Hematopoietic multipotent progenitor cell treated with erythropoietin and hydrocortisone succinate and interleukin-3 and kit ligand, for 6 days (in vitro differentiated cells): ENCODE data around the gene ZACN.

Source experiments
- DNase-seq: peaks from one replicate; pipeline ENCODE4 v3.0.0-alpha.2; 2015

The ZACN gene

DNA sequence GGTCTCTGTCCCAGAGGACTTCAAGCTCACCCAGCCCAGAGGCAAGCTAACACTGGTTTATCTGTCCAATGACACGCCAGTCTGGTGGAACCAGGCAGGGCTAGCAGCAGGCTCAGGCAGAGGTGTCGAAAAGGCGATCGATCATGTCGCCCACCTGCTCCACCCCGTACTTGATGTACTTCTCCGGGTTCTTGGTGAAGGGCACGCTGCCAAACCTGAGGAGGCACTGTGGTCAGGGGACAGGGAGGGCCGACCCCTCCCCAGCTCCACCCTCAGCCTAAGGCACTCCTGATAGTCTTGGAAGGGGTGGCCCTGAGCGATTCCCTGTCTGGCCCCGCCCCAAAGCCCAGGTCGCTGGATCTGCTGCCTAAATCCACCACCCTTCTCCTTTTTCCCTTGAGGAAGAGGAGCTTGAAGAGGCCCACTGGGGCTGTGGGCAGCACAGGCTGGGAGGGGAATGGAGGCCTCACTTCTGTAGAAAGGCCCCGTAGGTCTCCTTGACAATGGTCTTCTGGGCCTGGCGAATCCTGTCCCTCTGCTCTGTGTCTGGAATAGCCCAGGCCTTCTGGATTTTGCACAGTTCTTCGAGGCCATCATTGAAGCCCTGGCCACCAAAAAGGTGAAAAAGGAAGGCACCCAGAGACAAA is 4.7 kb downstream of the ZACN start:
- DNase-seq: peak; percentile 42

DNA sequence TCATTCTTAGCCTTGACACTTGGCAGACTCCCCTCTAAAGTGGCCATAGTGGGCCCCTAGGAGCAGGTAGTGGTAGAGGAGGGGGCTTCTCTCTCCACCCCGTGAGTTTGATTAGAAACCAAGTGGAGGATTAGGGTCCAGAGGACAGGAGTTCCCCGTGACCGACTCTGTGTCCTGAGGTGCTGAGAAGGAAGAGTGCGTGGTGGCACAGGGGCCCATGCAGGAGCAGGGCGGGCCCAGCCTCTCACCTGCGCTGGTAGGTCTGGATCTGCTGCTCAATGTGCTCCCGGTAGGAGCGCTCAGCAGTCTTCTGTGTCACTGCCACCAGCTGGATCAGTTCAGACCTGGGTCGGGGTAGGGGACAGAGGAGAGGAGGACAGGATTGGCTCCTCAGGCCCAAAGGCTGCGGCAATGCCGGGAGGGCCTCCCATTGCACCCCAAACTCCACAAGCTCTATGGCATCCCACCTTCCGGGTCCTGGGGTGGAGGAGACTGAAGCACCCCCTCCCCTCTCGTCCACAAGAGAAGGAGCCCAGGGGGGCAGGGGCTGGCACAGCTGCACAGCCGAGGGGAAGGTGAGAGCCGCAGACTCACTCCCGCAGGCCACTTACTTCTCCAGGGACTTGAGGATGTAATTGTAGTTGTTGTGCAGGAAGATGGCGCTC is 6.2 kb downstream of the ZACN start:
- DNase-seq: no peak

DNA sequence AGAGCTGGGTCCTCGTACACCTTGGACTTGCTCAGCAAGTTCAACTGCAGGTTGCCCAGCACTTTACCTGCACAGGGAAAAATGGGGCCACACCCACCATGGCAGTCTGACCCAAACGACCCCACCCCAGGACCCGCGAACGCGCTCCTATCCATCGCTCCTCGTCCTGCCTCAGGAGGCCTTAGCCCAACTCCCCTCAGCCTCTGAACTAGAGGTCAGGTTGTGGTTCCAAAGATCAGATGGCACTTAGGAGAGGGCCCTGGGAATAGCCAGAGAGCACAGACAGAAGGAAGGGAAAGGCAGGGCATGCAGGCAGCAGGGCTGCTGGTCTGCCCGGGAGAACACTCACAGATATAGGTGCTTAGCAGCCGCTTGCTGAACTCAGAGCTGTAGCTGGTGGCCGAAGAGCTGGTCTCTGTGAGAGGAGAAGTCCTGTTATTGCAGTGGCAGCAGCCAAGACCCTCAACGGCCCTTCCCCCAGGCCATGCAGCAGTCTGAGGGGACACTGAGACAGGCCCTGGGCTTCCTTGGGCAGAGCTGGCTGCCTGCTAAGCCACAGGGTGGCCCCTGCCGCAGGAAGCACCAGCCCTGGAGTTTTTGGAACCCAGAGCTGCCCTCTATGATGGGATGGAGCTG is 6.9 kb downstream of the ZACN start:
- no peak for DNase-seq

DNA sequence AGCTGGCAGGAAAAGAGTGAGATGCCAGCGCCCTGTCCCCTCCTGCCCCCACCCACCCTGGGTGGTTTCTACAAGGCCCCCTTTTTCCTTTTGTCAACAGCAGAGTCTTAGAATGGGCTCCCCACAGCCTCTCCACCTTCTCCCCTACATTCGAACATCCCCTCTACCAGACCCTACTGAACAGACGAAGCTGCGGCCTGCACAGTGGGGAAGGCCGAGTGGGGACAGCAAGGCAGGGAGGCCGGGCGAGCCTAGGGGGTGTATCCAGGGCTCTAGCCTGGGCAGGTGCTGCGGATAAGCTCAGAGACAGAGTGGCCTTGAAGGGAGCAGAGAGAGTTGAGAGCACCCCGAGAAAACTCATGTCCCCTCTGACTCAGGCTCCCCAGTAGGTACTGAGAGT is 7.4 kb downstream of the ZACN start:
- no peak for DNase-seq

DNA sequence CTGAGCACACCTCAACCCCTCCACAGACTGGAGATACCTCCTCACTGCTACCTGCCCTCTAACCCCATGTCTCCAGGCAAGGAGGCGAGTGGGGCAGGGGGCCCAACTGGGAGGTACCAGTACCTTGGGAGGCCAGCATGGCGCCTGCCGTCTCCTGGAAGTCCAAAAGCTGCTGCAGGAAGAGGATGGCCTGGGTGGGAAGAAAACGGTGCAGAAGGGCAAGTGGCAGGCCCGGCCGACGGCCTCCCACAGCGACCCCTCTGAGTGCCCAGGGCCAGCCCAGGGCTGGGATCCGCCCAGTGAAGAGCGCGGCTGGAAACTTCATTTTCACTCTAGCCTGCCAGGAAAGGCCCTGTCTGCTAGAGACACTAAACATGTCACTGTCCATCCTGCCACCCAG is 8.5 kb downstream of the ZACN start:
- no peak for DNase-seq

DNA sequence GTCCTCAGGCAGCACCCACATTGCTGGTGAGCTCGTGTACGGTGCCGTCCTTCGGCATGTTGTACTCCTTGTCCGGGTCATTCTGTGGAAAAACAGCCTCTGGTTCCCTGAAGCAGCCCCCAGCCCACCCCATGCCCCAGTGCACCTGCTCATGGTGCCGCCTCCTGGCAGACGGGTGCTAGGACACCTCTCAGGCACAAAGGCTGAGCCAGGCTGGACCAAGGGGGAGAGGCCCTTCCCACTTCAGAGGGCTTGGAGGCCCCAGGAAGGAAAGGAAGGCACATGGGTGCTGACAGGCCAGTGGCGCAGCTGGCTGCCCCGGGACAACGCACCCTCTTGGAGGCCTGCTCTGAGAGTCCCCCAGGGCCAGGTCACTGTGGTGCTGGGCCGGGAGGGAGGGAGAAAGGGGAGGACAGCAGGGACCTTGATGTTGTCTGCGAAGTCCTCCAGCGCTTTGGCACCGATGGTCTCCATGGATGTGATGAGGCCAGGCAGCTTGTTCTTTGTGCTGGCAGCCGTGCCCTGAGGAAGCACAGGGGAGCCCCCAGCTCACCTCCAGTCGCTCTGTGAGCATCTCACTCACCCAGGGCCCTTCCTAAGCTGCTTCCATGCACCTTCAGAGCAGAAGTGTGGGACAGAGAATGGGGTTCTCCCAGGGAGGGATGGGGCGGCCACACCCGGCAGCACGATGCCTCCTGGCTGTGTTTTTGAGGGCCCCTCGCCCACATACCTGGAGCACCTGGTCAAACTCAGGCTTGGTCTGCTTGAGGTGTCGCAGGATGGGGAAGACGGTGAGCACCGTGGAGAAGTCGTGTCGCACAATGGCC is 9.3 kb downstream of the ZACN start:
- no peak for DNase-seq

DNA sequence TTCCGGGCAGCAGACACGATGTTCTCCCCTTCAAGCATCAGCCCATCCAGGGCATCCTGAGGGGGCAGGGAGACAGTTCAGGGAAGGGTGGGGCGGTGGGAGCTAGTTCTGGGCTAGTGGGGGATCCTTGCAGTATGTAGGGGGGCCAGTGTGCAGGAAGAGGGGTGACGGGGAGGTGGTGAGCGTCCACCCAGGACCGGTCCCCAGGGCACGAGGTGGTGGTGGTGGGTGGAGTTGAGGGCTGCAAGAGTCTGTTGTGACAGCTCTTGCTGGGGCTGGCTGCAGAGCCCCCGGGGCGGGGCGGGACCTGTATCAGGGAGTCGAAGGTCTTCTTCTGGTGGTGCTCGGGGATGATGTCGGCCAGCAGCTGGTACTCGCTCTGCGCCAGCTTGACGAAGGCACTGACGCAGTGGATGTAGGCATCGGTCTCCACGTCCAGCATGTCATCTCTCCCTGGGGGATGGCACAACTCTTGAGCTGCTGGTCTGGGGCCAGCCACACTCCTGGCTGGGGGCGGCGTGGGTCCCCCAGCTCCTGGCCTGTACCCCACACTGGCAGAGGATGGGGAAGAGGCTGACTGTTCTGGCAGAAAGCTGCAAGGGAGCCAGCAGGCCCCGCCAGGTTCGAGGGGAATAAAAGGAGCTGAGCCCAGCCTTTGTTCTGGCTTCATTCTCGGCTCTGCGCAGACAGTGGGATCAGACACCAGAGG is 10.0 kb downstream of the ZACN start:
- no peak for DNase-seq

DNA sequence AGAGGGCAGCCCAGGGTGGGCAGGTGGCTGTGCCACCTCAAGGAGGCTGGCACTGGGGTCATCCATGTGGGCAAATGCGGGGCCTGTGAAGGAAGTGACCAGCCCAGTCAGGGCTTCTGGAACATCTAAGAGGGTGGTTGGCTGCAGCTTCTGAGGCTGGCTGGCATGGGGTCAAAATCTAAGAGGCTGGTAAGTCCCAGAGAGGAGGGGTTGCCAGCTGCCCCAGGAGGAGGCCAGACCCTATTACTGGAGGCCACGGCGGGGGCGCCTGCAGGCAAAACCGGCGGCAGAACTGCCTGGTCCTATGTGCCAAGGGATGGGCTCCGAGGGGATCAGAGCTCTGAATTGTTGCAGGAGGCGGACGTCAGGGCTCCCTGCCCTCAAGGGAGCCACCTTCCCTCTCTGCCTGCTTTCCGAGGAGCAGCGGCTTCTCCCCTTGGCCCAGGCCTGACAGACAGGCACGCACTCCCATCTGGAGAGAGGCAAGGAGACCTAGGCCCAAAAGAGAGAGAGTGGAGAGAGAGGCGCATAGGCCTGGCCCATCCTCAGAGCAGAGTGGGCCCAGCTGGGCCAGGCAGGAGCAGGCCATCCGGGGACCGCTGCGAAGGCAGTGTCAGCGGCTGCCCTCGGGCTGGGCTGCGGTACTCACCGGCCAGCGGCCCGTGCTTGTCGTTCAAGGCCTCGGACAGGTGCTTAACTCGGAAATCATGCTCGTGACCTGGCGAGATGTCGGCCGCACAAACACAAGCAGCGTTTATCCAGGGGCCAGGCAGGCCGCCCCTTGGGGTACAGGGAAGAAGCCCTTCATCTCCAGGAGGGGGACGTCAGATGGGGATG is 10.9 kb downstream of the ZACN start:
- no peak for DNase-seq

DNA sequence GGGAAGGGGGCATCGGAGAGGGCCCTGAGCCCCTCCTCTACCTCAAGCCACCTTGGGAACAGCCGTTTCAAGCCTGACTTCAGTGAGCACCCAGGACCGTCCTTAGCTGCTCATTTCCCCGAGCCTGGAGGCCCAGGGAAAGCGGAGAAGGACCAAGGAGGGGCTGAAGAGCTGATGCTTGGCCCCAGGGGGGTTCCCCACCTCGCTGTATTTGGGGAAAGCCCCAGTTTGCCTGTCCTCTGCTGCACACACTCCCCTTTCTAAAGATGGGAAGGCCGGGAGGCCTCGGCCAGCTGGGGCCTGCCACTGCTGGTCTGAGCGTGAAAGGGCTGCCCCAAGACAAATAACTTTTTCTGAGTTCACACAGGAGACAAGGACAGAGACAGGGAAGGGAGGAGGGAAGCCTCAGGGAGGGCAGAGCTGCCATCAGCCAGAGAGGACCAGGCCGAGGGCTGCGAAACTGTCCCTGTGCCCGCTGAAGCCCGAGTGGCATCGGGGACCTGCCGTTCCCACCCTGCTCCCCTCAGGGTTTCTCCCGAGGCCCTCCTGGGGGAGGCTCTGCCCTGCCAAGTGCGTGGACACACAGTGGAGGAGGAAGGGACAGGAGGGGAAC is 11.6 kb downstream of the ZACN start:
- DNase-seq: no peak

DNA sequence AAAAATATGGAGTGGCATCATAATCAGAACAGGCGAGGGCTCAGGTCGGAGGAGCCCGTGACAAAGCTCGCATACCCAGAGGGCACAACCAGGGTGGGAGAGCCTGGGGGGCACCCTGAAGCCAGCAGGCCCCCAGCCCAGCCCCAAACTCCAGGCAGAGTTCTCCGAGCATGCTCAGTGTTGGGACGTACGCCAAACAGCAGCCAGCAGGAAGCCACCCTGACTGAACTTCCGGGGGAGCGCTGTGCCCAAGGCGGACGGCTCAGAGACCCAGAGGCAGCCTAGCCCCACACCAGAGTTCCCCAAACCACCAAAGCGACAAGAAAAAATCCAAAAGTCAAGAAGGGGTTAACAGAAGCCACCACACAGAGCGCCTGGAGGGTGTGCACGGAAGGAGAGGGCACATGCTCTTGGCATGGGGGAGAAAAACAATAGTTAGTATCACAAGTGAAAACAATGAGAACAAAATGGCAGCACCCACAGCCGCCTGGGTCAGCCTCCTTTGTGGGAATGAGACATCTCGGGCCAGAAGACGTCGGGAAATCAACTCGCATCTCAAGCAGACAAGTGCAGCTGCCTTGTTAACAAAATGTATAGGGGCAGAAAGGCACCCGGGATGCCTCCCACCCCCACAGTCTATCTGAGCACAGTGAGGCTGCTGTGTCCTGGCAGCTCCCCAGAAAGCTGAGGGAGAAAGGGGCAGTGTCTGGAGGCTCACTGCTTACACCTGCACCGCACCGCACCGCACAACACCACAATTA is 12.7 kb downstream of the ZACN start:
- DNase-seq: no peak

DNA sequence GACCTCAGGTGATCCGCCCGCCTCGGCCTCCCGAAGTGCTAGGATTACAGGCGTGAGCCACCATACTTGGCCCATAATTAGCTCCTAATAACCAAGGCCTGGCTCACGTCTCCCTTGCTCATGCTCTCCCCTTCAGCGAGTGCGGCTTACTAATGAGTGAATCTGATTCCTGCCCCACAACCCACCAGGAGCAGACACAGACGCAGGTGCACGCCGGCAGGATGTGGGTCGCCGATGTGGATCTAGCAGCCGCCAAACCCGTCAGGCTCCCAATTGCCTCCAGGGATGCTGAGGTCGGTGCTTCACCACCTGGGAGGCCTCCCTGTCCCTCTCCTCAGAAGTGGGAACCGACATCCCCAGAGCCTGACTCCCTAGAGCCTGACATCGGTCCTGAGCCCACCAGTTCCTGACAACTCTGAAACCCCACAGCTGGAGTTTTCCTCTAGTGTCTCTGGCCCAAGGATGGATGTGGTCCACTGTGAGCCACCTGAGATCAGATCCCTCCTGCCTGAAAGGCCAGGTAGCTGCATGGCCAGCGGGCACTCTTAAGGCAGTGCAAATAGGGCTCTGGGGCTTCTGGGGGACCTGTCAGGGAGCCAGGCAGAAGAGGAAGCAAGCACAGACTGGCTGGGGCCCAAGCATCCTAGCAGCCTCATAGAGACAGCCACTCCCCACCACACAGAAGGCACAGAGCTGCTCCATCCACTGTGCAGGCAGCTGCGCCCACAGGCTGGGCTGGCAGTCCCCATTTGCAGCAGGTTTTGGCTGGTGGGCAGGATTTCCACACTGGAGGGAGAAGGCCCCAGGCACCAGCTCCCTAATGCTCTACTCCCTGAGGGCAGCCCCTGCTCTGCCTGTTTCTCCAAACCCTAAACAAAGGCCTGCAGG is 13.8 kb downstream of the ZACN start:
- DNase-seq: no peak

DNA sequence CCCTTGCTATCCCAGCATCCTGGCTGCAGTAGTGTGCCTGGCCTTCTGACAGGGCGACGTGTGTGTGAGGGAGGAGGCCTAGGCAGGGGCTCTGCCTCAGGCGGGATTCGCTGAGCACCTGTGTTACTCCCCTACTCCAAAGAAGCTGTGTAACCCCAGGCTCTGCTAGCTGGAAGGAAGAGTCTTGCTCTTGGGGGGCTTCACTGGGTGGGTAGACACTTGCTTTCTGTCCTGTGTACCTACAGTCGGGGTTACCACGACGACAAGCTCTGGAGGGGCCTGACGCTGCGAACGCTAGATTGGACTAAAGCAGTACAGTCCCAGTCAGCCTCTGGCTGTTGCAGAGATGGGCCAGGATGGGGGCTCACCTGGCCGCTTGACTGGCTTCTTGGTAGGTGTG is 15.1 kb downstream of the ZACN start:
- DNase-seq: no peak

DNA sequence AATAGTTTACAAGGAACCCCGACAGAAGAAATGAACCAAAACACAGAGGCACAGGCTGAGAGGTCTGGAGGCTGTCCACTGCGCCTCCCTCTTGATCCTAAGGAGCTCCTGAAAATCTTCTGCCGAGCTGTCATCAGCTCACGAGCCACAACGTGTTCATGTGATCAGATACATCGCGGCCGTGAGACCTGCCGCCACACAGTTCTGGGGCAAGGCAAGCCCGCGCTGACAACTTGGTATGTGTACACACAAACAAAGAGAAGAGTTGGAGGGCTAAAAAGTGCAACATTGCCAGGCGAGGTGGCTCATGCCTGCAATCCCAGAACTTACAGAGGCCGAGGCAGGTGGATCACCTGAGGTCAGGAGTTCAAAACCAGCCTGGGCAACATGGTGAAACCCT is 17.0 kb downstream of the ZACN start:
- DNase-seq: no peak

DNA sequence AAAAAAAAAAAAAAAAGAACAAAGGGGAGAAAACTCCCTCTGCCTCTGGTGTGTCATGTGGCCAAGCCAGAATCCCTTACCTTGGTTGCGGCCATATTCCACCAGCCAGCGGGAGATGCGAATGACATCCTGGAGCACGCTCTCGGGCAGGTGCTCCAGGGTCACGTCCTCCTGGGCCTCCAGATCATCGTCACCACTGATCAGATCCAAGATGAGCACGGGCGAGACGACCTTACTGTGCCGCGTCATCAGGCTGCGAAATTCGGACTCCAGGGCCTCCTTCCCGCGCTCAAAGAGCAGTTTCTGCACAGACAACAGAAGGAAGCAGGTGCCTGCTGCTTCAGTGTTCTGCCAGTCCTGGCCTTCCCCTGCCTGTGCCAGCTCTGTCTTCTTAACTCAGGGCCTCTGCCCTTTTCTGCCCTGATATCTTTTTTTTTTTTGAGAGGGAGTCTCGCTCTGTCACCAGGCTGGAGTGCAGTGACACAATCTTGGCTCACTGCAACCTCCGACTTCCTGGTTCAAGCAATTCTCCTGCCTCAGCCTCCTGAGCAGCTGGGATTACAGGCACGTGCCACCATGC is 18.8 kb downstream of the ZACN start:
- no peak for DNase-seq

DNA sequence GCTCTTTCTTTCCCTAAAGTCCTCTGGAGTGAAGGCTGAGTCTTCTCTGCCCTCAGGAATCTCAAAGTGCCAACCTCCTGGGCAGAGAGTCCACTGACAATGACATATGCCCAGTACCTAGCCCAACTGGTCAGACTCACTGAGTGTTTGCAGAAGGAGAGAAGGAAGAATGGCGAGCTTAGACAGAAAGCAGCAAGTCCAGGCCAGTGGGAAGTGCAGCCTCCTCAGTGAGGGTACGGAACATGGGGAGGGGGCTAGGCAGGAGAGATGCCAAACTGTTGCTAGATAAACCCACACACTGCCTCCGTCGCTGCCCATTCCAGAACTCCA is 23.9 kb downstream of the ZACN start:
- no peak for DNase-seq

DNA sequence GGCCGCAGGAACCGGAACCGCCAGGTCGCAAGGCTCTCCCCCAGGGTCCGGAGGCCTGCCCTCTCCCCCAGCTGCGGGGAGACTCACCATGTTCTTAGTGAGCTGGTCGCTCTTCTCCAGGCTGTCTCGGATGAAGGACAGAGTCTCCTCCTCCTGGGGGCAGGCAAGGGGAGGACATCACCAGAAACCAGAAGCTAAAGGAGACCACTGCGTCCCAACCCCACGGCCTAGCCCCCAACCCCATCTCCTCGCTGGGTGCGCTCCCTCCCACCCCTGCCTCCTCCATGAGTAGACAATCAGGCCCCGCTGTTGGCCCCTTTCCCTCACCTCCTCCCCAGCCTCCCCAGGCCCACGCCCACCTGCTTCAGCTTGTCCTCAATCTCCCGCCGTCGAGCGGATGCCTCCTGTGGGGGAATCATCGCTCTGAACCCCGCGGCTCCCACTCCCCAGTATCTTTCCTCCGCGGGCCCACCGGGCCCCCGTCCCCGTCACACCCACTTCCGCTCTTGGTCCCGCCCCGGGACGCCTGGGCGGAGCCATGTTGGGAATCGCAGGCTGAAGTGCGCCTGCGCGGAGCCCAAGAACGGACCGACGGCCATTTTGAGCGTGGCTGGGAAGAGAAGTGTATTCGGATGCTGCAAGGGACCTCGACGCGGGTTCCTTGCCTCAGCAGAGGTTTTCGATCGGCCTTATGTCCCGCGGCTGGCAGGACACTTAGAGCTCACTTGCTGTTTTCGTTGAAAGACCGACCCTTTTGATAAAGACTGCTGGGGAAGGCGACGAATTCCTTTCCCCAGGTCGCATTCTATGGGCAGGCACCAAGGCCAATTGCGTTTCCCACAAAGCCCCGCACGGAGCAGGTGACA is 24.5 kb downstream of the ZACN start, which contains the start of gene EXOC7:
Gene EXOC7, minus strand, starts transcription at position 514 of the 866 bp plus-strand sequence. Its CDS starts 95 bp downstream, at position 419.
- DNase-seq: peak; percentile 98

DNA sequence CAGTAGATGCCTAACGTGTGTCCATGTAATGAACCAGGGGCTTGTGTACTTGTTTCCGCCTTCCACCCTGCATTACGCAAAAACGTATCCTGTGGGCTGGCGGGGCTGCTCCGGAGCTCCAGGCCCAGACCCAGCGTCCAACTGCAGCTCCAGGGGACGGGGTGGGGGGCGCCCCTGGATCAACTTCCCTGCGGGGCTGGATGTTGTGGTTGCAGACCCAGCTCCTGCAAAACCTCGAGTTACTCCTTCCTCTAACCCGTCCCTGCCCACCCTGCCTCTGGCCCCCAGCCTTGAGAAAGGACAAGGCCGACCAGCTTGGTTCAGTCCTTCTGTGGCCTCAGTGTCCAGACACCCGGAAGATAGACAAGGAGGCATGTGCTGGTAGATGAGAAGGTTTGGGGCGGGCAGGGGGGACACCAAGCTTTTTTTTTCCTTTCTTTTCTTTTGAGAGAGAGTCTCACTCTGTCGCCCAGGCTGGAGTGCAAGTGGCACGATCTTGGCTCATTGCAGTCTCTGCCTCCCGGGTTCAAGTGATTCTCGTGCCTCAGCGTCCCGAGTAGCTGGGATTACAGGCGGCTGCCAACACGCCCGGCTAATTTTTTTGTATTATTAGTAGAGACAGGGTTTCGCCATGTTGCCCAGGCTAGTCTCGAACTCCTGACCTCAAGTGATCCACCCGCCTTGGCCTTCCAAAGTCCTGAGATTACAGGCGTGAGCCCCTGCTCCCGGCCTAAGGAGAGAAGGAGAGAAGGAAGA is 25.3 kb downstream of the ZACN start:
- no peak for DNase-seq

DNA sequence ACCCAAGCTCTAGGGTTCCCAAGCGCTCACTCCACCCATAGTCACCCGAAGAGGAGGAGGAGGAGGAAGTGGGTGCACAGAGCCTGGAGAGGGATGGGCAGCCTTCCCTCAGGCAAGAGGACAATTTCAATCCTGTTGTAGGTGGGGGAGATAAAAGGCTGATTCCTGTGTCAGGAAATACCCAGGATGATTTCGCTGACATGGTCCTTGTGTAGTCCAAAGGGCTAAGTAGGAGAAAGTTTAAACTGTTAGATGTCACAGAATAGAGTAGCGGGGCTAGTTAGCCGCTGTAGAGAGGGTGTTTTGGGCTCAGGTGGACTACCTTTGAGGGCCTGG is 25.9 kb downstream of the ZACN start:
- DNase-seq: no peak
